ENCODE measurements around the gene MAP4K3.
"Not testable (repeated sequence)": the region's sequence is repeated elsewhere in the genome, so short reads cannot be mapped to it uniquely, and the experiment has no call there.

Gene MAP4K3

GRCh38 chr2:39244241-39244862 is 192.7 kb downstream of the MAP4K3 start:
- DNase-seq (ENCODE audit: low read depth, low spot score) = not testable (repeated sequence)

GRCh38 chr2:39243469-39244123 is 193.5 kb downstream of the MAP4K3 start, which contains the start of gene CDKL4:
Gene CDKL4 (minus strand): TSS chr2:39243970.
- peak; percentile 19 for DNase-seq (ENCODE audit: low read depth, low spot score)

DNA sequence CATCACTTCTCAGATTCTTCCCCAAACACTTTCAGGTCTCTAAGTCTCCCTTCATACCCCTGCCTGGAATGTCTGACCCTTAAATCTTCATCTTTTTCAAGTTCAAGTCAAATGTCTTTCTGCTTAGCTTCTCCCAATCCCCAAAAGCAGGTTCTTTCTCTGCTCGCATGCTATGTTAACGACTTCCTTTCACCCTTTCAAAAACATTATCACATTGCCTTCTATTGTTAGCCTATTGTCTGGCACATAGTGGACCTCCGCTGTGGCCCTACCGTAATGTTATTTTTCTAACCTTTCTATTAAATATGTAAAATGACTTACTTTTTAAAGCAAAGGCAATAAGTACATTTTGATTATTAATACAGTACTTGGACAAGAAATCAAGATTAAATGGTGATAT is 195.5 kb downstream of the MAP4K3 start:
- DNase-seq (ENCODE audit: low read depth, low spot score) = no peak

DNA sequence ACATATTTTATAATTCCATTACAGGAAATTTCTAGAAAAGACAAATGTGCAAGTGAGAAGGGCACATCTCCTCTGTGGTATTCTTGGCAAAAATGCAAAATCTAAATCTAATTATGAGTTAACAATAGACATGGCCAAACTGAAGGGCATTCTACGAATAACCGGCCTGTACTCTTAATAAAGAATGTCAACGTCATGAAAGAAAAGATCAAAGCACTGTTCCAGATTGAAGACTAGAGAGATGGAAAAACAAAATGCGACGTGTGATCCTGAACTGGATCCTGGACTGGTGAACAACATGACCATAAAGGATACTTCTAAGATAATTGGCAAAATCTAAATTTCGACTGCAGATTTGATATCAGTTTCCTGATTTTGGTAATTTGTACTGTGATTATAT is 196.3 kb downstream of the MAP4K3 start:
- no peak for DNase-seq (ENCODE audit: low read depth, low spot score)

GRCh38 chr2:39234754-39235153 is 202.3 kb downstream of the MAP4K3 start:
- DNase-seq (ENCODE audit: low read depth, low spot score) = no peak

DNA sequence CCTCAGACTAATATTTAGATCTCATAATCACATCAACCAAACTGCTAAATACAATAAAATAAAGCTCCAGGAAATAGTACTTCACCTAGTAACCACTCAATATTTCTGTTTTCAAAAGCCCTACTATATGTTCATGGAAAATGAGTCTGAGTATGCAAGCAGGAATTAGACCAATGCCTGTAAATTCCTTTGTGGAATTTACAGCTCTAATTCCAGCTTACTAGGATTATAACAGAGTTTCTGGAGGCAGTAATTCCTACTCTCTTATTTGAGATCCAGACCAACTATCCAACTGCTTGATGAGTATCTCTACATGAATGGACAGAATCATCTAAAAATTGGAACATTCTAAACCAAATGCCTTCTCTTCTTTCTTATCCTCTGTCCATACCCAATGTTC is 204.9 kb downstream of the MAP4K3 start:
- peak; percentile 11 for DNase-seq (ENCODE audit: low read depth, low spot score)

DNA sequence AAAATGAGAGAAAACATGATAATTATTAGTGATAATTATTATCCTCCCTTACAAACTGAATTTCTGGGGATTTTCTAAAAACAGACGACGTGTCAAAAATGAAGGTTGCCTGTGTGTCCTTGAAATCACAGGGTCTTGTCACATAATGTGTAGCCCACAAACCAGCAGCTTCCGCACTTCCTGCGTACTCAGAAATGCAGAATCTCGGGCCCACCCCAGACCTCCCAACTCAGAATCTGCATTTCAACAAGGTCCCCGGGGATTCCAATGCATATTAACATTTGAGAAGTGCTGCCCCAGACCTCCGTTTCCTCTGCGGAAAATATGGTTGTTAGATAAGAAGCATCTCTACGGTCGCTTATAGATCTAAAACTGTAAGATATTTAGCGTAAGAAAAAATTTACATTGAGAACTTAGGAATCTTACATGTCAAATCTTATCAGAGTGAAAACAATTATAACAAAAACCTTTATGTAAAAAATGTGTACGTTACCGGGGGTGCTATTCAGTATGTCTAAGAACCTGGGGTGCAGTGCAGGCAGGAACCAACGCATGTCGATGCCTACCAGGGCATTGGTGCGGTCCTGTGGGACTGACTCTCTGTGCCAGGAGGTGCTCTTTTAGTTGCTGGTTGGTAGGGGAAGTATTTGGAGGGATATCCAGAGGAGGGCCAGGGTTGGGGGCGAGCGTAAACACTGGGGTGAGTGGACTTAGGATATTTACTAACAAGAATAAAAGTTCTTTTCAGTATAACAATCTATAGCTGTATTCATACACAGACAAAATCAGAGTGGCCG is 208.5 kb downstream of the MAP4K3 start:
- peak; percentile 9 for DNase-seq (ENCODE audit: low read depth, low spot score)

GRCh38 chr2:39227628-39228412 is 209.3 kb downstream of the MAP4K3 start:
- peak; percentile 87 for DNase-seq (ENCODE audit: low read depth, low spot score)

GRCh38 chr2:39225567-39225966 is 211.5 kb downstream of the MAP4K3 start:
- no peak for DNase-seq (ENCODE audit: low read depth, low spot score)

GRCh38 chr2:39223909-39224308 is 213.2 kb downstream of the MAP4K3 start:
- no peak for DNase-seq (ENCODE audit: low read depth, low spot score)

- no peak for DNase-seq (ENCODE audit: low read depth, low spot score)
Observed at GRCh38 chr2:39221459-39221858, 215.6 kb downstream of the MAP4K3 start.

DNA sequence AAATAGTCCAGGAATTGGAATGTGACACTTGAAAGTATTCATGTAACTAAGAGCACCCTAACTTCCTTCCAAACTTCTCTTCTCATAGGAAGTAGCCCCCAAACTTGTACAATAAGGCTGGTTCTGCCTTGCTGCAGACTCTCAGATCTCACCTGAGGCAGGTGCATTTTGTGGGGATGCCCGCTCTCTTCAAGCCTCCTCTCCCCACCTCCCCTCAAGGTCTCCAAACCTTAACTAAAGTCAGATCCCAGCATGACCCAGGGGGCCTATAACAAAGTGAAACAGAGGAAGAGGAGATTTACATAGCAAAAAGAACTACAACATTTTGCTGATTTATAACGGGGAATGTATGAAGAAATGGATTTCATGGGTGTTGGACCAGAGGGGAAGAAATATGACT is 216.9 kb downstream of the MAP4K3 start:
- no peak for DNase-seq (ENCODE audit: low read depth, low spot score)

GRCh38 chr2:39218391-39218790 is 218.7 kb downstream of the MAP4K3 start:
- no peak for DNase-seq (ENCODE audit: low read depth, low spot score)

GRCh38 chr2:39217192-39217550 is 219.9 kb downstream of the MAP4K3 start:
- no peak for DNase-seq (ENCODE audit: low read depth, low spot score)

- DNase-seq (ENCODE audit: low read depth, low spot score) = no peak
Observed at GRCh38 chr2:39216346-39217191, 220.5 kb downstream of the MAP4K3 start.

GRCh38 chr2:39215545-39215944 is 221.5 kb downstream of the MAP4K3 start:
- no peak for DNase-seq (ENCODE audit: low read depth, low spot score)

DNA sequence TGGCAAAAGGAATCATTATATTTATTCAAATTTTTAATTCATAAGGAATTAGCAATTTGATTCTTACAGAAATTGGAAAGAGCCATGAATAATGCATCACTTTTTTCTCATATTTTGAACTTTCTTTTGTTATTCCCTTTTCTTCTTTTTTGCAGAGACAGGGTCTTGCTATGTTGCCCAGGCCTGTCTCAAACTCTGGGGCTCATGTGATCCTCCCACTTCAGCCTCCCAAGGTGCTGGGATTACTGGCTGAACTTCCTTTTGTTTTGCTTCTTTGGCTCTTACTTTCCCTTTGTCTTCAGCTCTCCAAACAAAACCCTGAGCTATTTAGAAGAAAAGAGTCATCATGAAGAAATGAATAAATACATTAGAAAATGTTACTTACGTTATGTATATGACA is 224.1 kb downstream of the MAP4K3 start:
- DNase-seq (ENCODE audit: low read depth, low spot score) = no peak

DNA sequence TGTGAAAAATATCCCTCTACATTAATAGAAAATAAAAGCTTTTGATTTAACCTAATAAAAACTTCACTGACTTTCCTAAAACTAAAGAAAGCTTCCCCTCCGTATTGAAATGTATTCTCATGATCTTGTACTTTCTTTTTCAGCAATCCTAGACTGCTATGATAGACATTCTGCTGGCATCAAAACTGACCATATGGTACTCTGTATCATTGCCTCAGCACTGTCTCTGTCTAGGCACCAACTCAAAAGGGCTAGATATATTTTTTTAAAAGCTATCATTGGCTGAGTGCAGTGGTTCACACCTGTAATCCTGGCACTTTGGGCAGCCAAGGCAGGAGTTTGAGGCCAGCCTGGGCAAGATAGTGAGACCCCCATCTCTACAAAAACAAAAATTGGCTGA is 226.2 kb downstream of the MAP4K3 start:
- no peak for DNase-seq (ENCODE audit: low read depth, low spot score)

GRCh38 chr2:39203382-39203781 is 233.7 kb downstream of the MAP4K3 start:
- no peak for DNase-seq (ENCODE audit: low read depth, low spot score)

GRCh38 chr2:39202639-39203369 is 234.3 kb downstream of the MAP4K3 start:
- peak; percentile 63 for DNase-seq (ENCODE audit: low read depth, low spot score)

Measured in astrocyte of the hippocampus (primary cell).